Astrocyte (in vitro differentiated cells and primary cell): Measurements from ENCODE around the gene FUT2.

Source experiments
- CTCF ChIP-seq: IDR thresholded peaks from 2 replicates; pipeline ENCODE4 v1.5.1; 2011; ENCODE audit warnings: low read depth, mild to moderate bottlenecking, inconsistent platforms, low read length, moderate library complexity; ENCODE audit not compliant: insufficient read depth
- EZH2 ChIP-seq: IDR thresholded peaks from 2 replicates; pipeline ENCODE4 v1.6.1; 2012; ENCODE audit warnings: mild to moderate bottlenecking, low read length, inconsistent platforms; ENCODE audit not compliant: insufficient read depth

DNA sequence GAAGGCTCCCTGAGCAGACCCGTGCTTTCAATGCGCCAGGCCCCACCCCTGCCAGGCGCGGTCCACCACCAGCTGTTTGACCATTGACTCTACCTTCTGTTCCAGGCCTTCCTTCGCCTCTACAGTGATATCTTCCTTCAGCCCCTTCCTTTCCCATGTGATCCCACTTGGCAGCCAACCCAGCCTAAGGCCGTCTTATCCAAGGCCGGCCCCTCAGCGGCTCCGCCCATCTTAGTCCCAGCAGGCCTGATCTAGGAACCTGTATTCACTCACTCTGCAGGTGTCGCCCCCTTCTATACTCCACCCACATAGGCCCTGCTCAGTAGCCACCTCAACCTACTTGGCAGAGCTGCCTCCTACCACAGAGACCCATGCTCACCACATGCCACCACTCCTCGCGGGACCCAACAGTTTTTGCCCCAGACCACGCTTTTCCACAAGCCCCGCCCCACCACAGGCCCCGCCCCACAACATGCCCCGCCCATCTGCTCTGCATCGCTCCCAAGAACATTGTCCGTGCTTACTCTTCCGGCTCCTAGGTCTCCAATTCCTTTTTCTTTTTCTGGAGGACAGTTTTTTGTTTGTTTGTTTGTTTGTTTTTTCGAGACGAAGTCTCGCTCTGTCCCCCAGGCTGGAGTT, 41.7 kb downstream of the FUT2 start:
- TF ChIP-seq CTCF (no peak), EZH2 (no peak)
